ENCODE data around the gene VEGFD.

VEGFD gene

DNA sequence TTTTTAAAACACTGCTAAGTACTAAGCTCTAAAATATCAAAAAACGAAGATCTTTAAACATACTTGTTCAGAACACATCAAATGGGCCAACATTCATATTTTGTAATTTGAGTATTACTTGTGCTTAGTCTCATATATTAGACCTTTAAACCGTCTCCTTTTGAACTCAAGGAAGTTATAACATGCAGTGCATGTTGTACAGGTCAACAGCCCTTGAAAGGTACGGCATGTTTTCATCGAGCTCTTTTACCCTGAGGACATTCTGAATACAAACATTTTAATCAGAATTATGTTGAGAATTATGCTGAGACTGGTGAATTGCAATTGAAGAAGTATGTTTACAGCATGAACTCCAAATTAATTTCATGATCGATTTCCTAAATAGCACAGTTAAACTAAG lies 61.7 kb downstream of the VEGFD start:
- ChIA-PET CTCF (interaction anchor here (1.6 kb wide), 1 partner anchor 22 kb away, joined by 9 read pairs; no protein-coding TSS in a partner anchor), POLR2A (no interaction called here)
- TF ChIP-seq ZNF132 (tag by site-specific recombination; IDR thresholded peaks at IDR 0.05; ENCODE audit: borderline replicate concordance) (no peak), SCRT2 (tag by site-specific recombination; IDR thresholded peaks at IDR 0.05) (no peak), KLF10 (tag by site-specific recombination; IDR thresholded peaks at IDR 0.05) (no peak), ZNF600 (tag by site-specific recombination; IDR thresholded peaks at IDR 0.05) (no peak)
- TF ChIP-seq, protein P1, sequence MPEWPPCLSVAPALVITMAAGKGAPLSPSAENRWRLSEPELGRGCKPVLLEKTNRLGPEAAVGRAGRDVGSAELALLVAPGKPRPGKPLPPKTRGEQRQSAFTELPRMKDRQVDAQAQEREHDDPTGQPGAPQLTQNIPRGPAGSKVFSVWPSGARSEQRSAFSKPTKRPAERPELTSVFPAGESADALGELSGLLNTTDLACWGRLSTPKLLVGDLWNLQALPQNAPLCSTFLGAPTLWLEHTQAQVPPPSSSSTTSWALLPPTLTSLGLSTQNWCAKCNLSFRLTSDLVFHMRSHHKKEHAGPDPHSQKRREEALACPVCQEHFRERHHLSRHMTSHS (tag by site-specific recombination; IDR thresholded peaks at IDR 0.05) = no peak
- no peaks in the 10 kb centered on the region for H3K9me3 ChIP-seq (ENCODE audit: control insufficient read depth, insufficient read depth, low read depth, low read length)
- H3K27ac ChIP-seq (ENCODE audit: extremely low read depth, low read depth, low read length) = no peak overlapping the region
- no peaks in the 10 kb centered on the region for H3K4me1 ChIP-seq (ENCODE audit: control insufficient read depth, insufficient read depth, low read length)
- peaks cover 8 to 29% of the 10 kb centered on the region in 2 experiments for H3K36me3 ChIP-seq (ENCODE audit: control insufficient read depth in 2 of 2, insufficient read depth in 1 of 2, low read length in 2 of 2)
- H3K4me3 ChIP-seq (ENCODE audit: low read depth, low read length) = no peak overlapping the region

DNA sequence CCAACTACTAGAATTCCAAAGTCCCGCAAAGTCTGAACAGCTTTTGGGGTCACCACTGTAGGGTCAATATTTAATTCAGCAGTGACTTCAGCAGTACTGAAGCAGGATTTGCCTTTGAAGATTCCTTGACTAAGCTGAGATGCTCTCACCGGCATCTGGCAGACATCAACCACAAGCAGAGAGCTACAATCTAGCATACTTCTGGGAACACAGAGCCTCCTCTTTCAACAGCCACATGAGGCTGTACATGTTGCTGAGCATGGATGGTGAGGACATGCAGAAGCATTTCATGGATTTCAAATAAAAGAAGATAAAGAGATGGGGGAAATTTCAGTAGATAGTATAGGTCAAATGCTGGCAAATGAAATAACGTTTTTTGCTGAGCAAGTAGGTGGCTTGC lies 62.1 kb downstream of the VEGFD start:
- TF ChIP-seq ZNF146 (tag by site-specific recombination; IDR thresholded peaks at IDR 0.05) (no peak), GLIS1 (tag by site-specific recombination; IDR thresholded peaks at IDR 0.05) (no peak), BCL11A (tag by site-specific recombination; IDR thresholded peaks at IDR 0.05; ENCODE audit: low read depth) (no peak), ZBTB7A (tag by site-specific recombination; IDR thresholded peaks at IDR 0.05; ENCODE audit: low read depth) (no peak), ZSCAN16 (tag by site-specific recombination; IDR thresholded peaks at IDR 0.05) (no peak), ZNF610 (tag by site-specific recombination; IDR thresholded peaks at IDR 0.05; ENCODE audit: borderline replicate concordance) (no peak), SCRT1 (tag by site-specific recombination; IDR thresholded peaks at IDR 0.05; ENCODE audit: borderline replicate concordance) (no peak), ZBTB1 (tag by site-specific recombination; IDR thresholded peaks at IDR 0.05) (no peak), ZNF664 (tag by site-specific recombination; IDR thresholded peaks at IDR 0.05) (no peak), ZNF747 (tag by site-specific recombination; IDR thresholded peaks at IDR 0.05) (no peak)
- TF ChIP-seq, protein P2, sequence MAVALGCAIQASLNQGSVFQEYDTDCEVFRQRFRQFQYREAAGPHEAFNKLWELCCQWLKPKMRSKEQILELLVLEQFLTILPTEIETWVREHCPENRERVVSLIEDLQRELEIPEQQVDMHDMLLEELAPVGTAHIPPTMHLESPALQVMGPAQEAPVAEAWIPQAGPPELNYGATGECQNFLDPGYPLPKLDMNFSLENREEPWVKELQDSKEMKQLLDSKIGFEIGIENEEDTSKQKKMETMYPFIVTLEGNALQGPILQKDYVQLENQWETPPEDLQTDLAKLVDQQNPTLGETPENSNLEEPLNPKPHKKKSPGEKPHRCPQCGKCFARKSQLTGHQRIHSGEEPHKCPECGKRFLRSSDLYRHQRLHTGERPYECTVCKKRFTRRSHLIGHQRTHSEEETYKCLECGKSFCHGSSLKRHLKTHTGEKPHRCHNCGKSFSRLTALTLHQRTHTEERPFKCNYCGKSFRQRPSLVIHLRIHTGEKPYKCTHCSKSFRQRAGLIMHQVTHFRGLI (tag by site-specific recombination; IDR thresholded peaks at IDR 0.05) = no peak
- no peaks in the 10 kb centered on the region for H3K9me3 ChIP-seq (ENCODE audit: control insufficient read depth, insufficient read depth, low read depth, low read length)
- H3K36me3 ChIP-seq (ENCODE audit: control insufficient read depth in 2 of 2, insufficient read depth in 1 of 2, low read length in 2 of 2) = peaks cover 8 to 29% of the 10 kb centered on the region in 2 experiments
- H3K4me1 ChIP-seq (ENCODE audit: control insufficient read depth, insufficient read depth, low read length) = no peaks in the 10 kb centered on the region
- POLR2A ChIA-PET = no interaction called here
- no peak overlapping the region for H3K4me3 ChIP-seq (ENCODE audit: low read depth, low read length)
- CTCF ChIA-PET = interaction anchor here (1.6 kb wide), 1 partner anchor 22 kb away, joined by 9 read pairs; no protein-coding TSS in a partner anchor
- H3K27ac ChIP-seq (ENCODE audit: extremely low read depth, low read depth, low read length) = no peak overlapping the region

DNA sequence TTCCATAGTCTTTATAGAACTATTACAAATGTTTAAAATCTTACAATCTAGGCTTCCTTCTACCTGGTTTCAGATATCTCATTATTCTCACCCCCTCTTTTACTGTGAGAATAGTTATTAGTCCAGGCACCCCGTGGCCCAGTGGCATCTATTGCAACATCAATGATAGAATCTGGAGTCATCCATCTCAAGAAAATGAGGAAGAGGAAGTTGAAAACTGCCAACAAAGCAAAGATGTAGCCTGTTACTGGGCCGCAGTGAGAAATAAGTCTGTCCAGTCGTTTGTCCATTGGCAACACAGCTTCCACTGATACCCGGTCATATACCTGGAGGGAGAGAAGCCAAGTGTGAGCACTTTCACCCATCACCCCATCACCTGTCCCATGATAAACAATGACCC lies 62.8 kb downstream of the VEGFD start:
- Histone ChIP-seq H3K4me1 (ENCODE audit: control insufficient read depth, insufficient read depth, low read length) (no peaks in the 10 kb centered on the region), H3K4me3 (ENCODE audit: low read depth, low read length) (no peak overlapping the region), H3K27ac (ENCODE audit: extremely low read depth, low read depth, low read length) (no peak overlapping the region), H3K36me3 (ENCODE audit: control insufficient read depth in 2 of 2, insufficient read depth in 1 of 2, low read length in 2 of 2) (peaks cover 8 to 29% of the 10 kb centered on the region in 2 experiments; a peak in 2 of 3 replicates), H3K9me3 (ENCODE audit: control insufficient read depth, insufficient read depth, low read depth, low read length) (no peaks in the 10 kb centered on the region)
- ChIA-PET POLR2A (no interaction called here), CTCF (interaction anchor here (1.6 kb wide), 1 partner anchor 21 kb away, joined by 9 read pairs; no protein-coding TSS in a partner anchor)
- TF ChIP-seq MEIS1 (CRISPR knock-in tag; IDR thresholded peaks at IDR 0.05; ENCODE audit: borderline replicate concordance) (no peak), OVOL3 (tag by site-specific recombination; IDR thresholded peaks at IDR 0.05) (no peak), ZNF791 (tag by site-specific recombination; IDR thresholded peaks at IDR 0.05) (no peak), ZNF24 (tag by site-specific recombination; IDR thresholded peaks at IDR 0.05) (no peak), ZNF549 (tag by site-specific recombination; IDR thresholded peaks at IDR 0.05) (no peak), ZNF837 (tag by site-specific recombination; IDR thresholded peaks at IDR 0.05) (no peak), FEZF1 (tag by site-specific recombination; IDR thresholded peaks at IDR 0.05) (no peak), ZNF404 (tag by site-specific recombination; IDR thresholded peaks at IDR 0.05) (no peak), ZNF658 (tag by site-specific recombination; IDR thresholded peaks at IDR 0.05) (no peak), ZNF10 (tag by site-specific recombination; IDR thresholded peaks at IDR 0.05) (no peak), ZNF529 (tag by site-specific recombination; IDR thresholded peaks at IDR 0.05; ENCODE audit: insufficient replicate concordance) (no peak), SP7 (tag by site-specific recombination; IDR thresholded peaks at IDR 0.05) (no peak), WT1 (tag by site-specific recombination; IDR thresholded peaks at IDR 0.05) (no peak), KLF8 (tag by site-specific recombination; IDR thresholded peaks at IDR 0.05) (no peak)
- TF ChIP-seq, protein P3, sequence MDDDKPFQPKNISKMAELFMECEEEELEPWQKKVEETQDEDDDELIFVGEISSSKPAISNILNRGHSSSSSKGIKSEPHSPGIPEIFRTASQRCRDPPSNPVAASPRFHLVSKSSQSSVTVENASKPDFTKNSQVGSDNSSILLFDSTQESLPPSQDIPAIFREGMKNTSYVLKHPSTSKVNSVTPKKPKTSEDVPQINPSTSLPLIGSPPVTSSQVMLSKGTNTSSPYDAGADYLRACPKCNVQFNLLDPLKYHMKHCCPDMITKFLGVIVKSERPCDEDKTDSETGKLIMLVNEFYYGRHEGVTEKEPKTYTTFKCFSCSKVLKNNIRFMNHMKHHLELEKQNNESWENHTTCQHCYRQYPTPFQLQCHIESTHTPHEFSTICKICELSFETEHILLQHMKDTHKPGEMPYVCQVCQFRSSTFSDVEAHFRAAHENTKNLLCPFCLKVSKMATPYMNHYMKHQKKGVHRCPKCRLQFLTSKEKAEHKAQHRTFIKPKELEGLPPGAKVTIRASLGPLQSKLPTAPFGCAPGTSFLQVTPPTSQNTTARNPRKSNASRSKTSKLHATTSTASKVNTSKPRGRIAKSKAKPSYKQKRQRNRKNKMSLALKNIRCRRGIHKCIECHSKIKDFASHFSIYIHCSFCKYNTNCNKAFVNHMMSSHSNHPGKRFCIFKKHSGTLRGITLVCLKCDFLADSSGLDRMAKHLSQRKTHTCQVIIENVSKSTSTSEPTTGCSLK (tag by site-specific recombination; IDR thresholded peaks at IDR 0.05) = no peak

All from HEK293 (cell line).